Sigmoid colon (tissue), 4 donors: Measurements from ENCODE around the gene POU2F3.

ENCODE experiments used
- EP300 ChIP-seq, 4 donors: sonication (generic); formaldehyde crosslinking; IDR thresholded peaks; one replicate each; pipeline ENCODE4 v1.6.1; 2017; ENCODE audit warnings: antibody characterized with exemption in 4 of 4
- POLR2A ChIP-seq, 2 donors: fragments of 450-650 bp; IDR thresholded peaks; one replicate each; pipeline ENCODE4 v1.6.1; 2016; ENCODE audit warnings: antibody characterized with exemption in 2 of 2, mild to moderate bottlenecking in 2 of 2, moderate library complexity in 2 of 2
- TF ChIP-seq, protein P1 (sequence below), 4 experiments: fragments of 450-650 bp in 3 of 4; fragments of 200-600 bp in 1 of 4; IDR thresholded peaks; one replicate each; pipeline ENCODE4 v1.5.1; 2016 to 2019; ENCODE audit warnings: antibody characterized with exemption in 4 of 4, mild to moderate bottlenecking in 3 of 4, moderate library complexity in 2 of 4

DNA sequence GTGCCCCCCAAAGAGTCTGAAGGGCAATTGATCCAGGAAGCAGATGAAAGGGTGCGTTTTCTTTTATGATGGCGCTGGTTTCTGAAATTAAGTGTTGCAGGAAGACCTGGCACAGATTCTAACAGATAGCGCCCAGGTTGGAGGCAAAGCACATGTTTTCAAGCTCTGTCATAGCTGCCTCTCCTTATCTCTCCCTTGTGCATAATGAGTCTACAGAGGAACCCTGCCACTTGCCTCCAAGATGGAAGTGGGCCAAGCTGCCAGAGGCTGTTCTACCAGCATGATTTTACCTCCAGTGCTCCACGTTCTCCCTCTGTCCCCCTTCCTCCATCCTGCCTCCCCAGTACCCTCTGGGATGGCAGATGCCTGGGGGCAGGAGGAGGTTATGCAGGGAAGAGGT lies 55.2 kb downstream of the POU2F3 start:
- TF ChIP-seq EP300 (IDR thresholded peaks at IDR 0.05) (no peak), POLR2A (IDR thresholded peaks at IDR 0.05) (no peak)
- TF ChIP-seq, protein P1, sequence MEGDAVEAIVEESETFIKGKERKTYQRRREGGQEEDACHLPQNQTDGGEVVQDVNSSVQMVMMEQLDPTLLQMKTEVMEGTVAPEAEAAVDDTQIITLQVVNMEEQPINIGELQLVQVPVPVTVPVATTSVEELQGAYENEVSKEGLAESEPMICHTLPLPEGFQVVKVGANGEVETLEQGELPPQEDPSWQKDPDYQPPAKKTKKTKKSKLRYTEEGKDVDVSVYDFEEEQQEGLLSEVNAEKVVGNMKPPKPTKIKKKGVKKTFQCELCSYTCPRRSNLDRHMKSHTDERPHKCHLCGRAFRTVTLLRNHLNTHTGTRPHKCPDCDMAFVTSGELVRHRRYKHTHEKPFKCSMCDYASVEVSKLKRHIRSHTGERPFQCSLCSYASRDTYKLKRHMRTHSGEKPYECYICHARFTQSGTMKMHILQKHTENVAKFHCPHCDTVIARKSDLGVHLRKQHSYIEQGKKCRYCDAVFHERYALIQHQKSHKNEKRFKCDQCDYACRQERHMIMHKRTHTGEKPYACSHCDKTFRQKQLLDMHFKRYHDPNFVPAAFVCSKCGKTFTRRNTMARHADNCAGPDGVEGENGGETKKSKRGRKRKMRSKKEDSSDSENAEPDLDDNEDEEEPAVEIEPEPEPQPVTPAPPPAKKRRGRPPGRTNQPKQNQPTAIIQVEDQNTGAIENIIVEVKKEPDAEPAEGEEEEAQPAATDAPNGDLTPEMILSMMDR (IDR thresholded peaks at IDR 0.05) = no peak
